ENCODE data around the gene MICU2.

DNA sequence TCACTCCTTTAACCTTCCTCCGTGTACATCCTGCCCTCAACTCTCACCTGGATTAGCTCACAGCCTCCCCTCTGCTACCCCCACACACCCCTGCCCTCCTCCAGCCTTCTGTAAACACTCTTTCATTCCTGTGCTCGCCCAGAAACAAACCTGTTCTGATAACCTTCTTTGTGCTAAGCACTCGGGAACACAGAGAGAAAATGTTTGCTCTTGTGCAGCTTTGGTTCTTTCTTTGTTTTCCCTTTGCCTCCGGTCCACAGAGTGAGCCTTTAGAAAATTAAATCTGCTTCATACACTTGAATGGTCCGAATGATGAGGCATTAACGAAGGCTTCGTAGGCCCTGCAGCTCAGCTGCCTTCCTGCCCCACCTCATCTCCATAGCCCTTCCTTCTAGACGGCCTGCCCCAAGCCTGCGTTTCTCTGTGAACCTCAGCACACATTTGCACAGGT is 138.2 kb downstream of the MICU2 start:
- TF ChIP-seq, protein P1, sequence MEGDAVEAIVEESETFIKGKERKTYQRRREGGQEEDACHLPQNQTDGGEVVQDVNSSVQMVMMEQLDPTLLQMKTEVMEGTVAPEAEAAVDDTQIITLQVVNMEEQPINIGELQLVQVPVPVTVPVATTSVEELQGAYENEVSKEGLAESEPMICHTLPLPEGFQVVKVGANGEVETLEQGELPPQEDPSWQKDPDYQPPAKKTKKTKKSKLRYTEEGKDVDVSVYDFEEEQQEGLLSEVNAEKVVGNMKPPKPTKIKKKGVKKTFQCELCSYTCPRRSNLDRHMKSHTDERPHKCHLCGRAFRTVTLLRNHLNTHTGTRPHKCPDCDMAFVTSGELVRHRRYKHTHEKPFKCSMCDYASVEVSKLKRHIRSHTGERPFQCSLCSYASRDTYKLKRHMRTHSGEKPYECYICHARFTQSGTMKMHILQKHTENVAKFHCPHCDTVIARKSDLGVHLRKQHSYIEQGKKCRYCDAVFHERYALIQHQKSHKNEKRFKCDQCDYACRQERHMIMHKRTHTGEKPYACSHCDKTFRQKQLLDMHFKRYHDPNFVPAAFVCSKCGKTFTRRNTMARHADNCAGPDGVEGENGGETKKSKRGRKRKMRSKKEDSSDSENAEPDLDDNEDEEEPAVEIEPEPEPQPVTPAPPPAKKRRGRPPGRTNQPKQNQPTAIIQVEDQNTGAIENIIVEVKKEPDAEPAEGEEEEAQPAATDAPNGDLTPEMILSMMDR (IDR thresholded peaks at IDR 0.05; ENCODE audit: extremely low read depth in 1 of 2, insufficient read depth in 1 of 2, low read depth in 1 of 2, low read length in 2 of 2), result no peak
- TF ChIP-seq POLR2A (IDR thresholded peaks at IDR 0.05; ENCODE audit: low read depth, low read length) (no peak), JUN (IDR thresholded peaks at IDR 0.05; ENCODE audit: borderline replicate concordance, insufficient read depth, insufficient read length, low read depth) (no peak), EZH2 (IDR thresholded peaks at IDR 0.05; ENCODE audit: borderline replicate concordance, low read depth, low read length, severe bottlenecking) (no peak), MYC (IDR thresholded peaks at IDR 0.05; ENCODE audit: low read depth, low read length) (no peak), MAX (IDR thresholded peaks at IDR 0.05; ENCODE audit: insufficient read depth, insufficient read length) (no peak), POLR2AphosphoS5 (IDR thresholded peaks at IDR 0.05; ENCODE audit: insufficient read depth, low read depth, low read length) (no peak), GATA2 (IDR thresholded peaks at IDR 0.05; ENCODE audit: insufficient read depth, insufficient read length, low read depth, low read length) (no peak), FOS (IDR thresholded peaks at IDR 0.05; ENCODE audit: borderline replicate concordance, insufficient read depth, low read length) (no peak)

All from endothelial cell of umbilical vein (primary cell).